Vein endothelial cell (primary cell): ENCODE data around the gene CBY1. TPM values are rescaled to one million over a fixed set of nuclear protein-coding genes. Genes with fewer than 3 reads are reported as not detected.

Experiments
- total RNA-seq: library from RNA; depleted of rRNA; stranded (reverse); fragments of >200 nt; gene quantifications from 2 replicates; pipeline ENCODE4 v1.2.3, GENCODE V29; 2012

Gene CBY1
- 16.4 and 18.3 TPM in 2 replicates for total RNA-seq

DNA sequence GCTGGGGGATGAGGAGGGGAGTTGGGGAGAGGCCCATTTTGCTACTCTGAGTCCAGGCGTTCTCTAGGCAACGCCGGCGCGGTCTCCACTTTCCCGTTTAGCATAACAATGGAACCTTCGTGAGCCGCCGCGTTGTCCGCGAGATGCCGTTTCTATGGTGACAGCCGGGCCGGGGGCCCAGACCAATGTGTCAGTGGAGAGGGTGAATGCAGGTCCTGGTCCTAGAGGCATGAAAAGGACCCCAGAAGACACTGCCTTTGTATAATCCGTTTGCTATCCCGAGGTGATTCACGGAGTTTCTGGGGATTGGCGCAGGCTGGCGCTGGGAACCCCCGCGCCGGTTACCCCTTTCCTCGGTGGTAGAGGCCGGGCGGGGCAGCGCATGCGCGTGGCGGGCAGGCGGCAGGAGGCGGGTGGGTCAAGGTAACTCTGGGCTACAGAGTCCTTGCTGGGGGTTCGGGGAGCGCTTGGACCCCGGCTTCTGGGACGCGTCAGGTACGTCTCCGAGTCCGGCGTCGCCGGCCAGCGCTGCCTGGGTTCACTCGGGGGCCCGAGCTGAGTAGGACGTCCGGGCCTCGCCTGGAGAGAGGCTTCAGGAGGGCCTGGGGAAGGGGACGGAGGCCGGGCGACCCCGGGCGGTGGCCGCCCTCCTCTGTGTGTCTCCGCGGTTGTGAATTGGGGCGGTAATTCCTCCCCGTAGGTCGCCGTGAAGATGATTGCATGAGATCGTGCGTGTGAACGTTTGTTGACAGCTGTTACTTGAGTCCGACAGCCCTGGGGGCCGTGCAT is at the start of gene CBY1, which contains the start of gene FAM227A:
TSS of gene CBY1 (plus strand) at position 383 of the 789 bp plus-strand sequence. CDS start 11,417 bp downstream, outside the sequence.
TSS of gene FAM227A (minus strand) at position 137 of the 789 bp plus-strand sequence. CDS start 6,224 bp downstream, outside the sequence.

DNA sequence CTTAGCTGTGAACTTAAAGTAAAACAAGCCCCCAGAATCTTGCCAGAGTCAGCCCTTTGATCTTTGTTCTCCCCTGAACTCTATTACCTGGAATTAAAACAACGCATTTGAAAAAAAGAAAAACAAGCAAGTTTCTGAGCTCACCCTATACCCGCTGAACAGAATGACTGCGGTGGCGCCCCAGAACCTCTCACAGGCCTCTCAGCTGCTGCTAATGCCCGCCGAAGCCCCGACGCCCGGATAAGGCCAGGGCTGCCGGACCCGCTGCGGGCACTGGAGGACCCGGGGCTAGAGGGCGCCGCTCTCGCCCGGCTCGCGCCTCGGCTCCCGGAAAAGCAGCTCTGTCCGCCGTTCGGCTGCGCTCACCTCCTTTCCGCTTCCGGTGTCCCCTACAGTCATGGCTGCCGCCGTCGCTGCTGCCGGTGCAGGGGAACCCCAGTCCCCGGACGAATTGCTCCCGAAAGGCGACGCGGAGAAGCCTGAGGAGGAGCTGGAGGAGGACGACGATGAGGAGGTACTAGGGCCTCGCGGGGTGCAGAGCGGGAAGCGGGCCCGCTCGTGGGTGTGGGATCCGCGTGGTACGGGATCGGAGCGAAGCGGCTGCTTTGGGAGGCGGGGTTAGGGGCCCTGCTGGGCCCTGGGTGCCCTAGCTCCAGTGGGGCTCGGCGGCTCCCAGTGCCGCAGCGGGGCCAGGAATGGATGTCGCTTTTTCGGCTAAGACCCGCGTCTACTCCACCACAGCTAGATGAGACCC is 25.3 kb downstream of the CBY1 start, which contains the start of gene TOMM22:
TSS of gene TOMM22 (plus strand) at position 376 of the 754 bp plus-strand sequence. CDS start at position 398, 22 bp downstream.

GRCh38 chr22:38700789-38701628 is 44.6 kb downstream of the CBY1 start, which contains the start of gene JOSD1:
TSS of gene JOSD1 (minus strand) at chr22:38700943. CDS start at chr22:38699987, 956 bp downstream.

GRCh38 chr22:38705235-38706100 is 49.0 kb downstream of the CBY1 start, which contains the start of gene GTPBP1:
TSS of gene GTPBP1 (plus strand) at chr22:38705944. CDS start at chr22:38705956, 12 bp downstream.

Other genes with a start within 250 kb of the CBY1 start
- not detected in 2 replicates for gene KCNJ4, start 201.4 kb upstream of the CBY1 start, total RNA-seq
- 43.3 and 56.8 TPM in 2 replicates for gene KDELR3, start 188.5 kb upstream of the CBY1 start, total RNA-seq
- gene DDX17, start 150.3 kb upstream of the CBY1 start, total RNA-seq = 383 and 534 TPM in 2 replicates
- 0.33 and 0.96 TPM in 2 replicates for gene DMC1, start 86.5 kb upstream of the CBY1 start, total RNA-seq
- gene FAM227A, start 246 bp upstream of the CBY1 start, total RNA-seq = 2.1 and 2.3 TPM in 2 replicates
- gene TOMM22, start 25.3 kb downstream of the CBY1 start, total RNA-seq = 82.6 and 106 TPM in 2 replicates
- 86.2 and 87.9 TPM in 2 replicates for gene JOSD1, start 44.3 kb downstream of the CBY1 start, total RNA-seq
- gene GTPBP1, start 49.3 kb downstream of the CBY1 start, total RNA-seq = 32.4 and 39.5 TPM in 2 replicates
- 125 and 142 TPM in 2 replicates for gene SUN2, start 99.4 kb downstream of the CBY1 start, total RNA-seq
- gene DNAL4, start 137.5 kb downstream of the CBY1 start, total RNA-seq = 11.1 and 18.9 TPM in 2 replicates
- gene NPTXR, start 187.4 kb downstream of the CBY1 start, total RNA-seq = 0.33 and 0.38 TPM in 2 replicates
- 49.2 and 59.8 TPM in 2 replicates for gene CBX6, start 215.6 kb downstream of the CBY1 start, total RNA-seq